Hepatocyte (in vitro differentiated cells): Measurements from ENCODE around the gene PIK3R5. TPM values are rescaled to one million over a fixed set of nuclear protein-coding genes. Genes with fewer than 3 reads are reported as not detected.
A peak's percentile ranks its signal among the peaks of the same experiment; 100 is the strongest.

Experiments used
- DNase-seq: peaks from one replicate; pipeline ENCODE4 v3.0.0-alpha.2; 2016; ENCODE audit warnings: low spot score
- H2AFZ ChIP-seq: fragments of 200-600 bp; sonication (generic); 2 replicates; pipeline ENCODE4 v1.6.0; 2016; ENCODE audit warnings: antibody characterized with exemption, mild to moderate bottlenecking
- H3K27ac ChIP-seq: fragments of 200-600 bp; sonication (generic); 2 replicates; pipeline ENCODE4 v1.5.1; 2016; ENCODE audit warnings: mild to moderate bottlenecking
- H3K27me3 ChIP-seq: fragments of 200-600 bp; sonication (generic); 2 replicates; pipeline ENCODE4 v1.6.1; 2016
- H3K36me3 ChIP-seq: fragments of 200-600 bp; sonication (generic); replicated peaks from 2 replicates; pipeline ENCODE4 v1.5.1; 2016; ENCODE audit warnings: low read depth; ENCODE audit not compliant: insufficient read depth
- H3K4me1 ChIP-seq: fragments of 200-600 bp; sonication (generic); 2 replicates; pipeline ENCODE4 v1.5.1; 2016; ENCODE audit warnings: mild to moderate bottlenecking, moderate library complexity; ENCODE audit not compliant: insufficient read depth
- H3K4me2 ChIP-seq: fragments of 200-600 bp; sonication (generic); 2 replicates; pipeline ENCODE4 v1.6.0; 2016
- H3K4me3 ChIP-seq: fragments of 200-600 bp; sonication (generic); 2 replicates; pipeline ENCODE4 v1.5.1; 2016; ENCODE audit warnings: mild to moderate bottlenecking
- H3K79me2 ChIP-seq: fragments of 200-600 bp; sonication (generic); 2 replicates; pipeline ENCODE4 v1.6.0; 2017; ENCODE audit warnings: mild to moderate bottlenecking
- H3K9me2 ChIP-seq: fragments of 200-600 bp; sonication (generic); replicated peaks from 2 replicates; pipeline ENCODE4 v1.6.0; 2017; ENCODE audit warnings: mild to moderate bottlenecking; ENCODE audit not compliant: insufficient read depth
- H3K9me3 ChIP-seq: fragments of 200-600 bp; sonication (generic); 2 replicates; pipeline ENCODE4 v1.5.1; 2016; ENCODE audit warnings: low read depth, mild to moderate bottlenecking
- H4K20me1 ChIP-seq: fragments of 200-600 bp; sonication (generic); 2 replicates; pipeline ENCODE4 v1.6.0; 2016; ENCODE audit warnings: mild to moderate bottlenecking; ENCODE audit not compliant: insufficient read depth, poor library complexity, severe bottlenecking
- EZH2 ChIP-seq: fragments of 200-600 bp; sonication (generic); IDR thresholded peaks from 2 replicates; pipeline ENCODE4 v1.6.1; 2016; ENCODE audit warnings: antibody characterized with exemption, mild to moderate bottlenecking, borderline replicate concordance
- EZH2phosphoT487 ChIP-seq: fragments of 200-600 bp; sonication (generic); IDR thresholded peaks from one replicate; pipeline ENCODE4 v1.6.1; 2018; ENCODE audit warnings: antibody characterized with exemption, mild to moderate bottlenecking, low read depth, moderate library complexity; ENCODE audit not compliant: unreplicated experiment, severe bottlenecking
- WGBS: methylation state at CpG from one replicate; pipeline ENCODE4 v1.1.6; 2016; ENCODE audit warnings: low lambda C conversion rate; ENCODE audit errors: missing lambda C conversion rate; 5-methylcytosine and 5-hydroxymethylcytosine counted together
- polyA plus RNA-seq: library from polyadenylated mRNA; unstranded; fragments of >200 nt; fragmentation: Nextera tagmentation; extraction: Ambion mirVana; gene quantifications from 2 replicates; pipeline ENCODE4 v1.2.1, GENCODE V29; 2016
- total RNA-seq: library from RNA; depleted of rRNA; stranded (reverse); fragments of >200 nt; gene quantifications from 2 replicates; pipeline ENCODE4 v1.2.3, GENCODE V29; 2014
- TF ChIP-seq, protein P1 (sequence below): fragments of 200-600 bp; sonication (generic); IDR thresholded peaks from 2 replicates; pipeline ENCODE4 v1.5.1; 2016; ENCODE audit warnings: antibody characterized with exemption, mild to moderate bottlenecking; ENCODE audit not compliant: poor library complexity

PIK3R5 gene, protein sequence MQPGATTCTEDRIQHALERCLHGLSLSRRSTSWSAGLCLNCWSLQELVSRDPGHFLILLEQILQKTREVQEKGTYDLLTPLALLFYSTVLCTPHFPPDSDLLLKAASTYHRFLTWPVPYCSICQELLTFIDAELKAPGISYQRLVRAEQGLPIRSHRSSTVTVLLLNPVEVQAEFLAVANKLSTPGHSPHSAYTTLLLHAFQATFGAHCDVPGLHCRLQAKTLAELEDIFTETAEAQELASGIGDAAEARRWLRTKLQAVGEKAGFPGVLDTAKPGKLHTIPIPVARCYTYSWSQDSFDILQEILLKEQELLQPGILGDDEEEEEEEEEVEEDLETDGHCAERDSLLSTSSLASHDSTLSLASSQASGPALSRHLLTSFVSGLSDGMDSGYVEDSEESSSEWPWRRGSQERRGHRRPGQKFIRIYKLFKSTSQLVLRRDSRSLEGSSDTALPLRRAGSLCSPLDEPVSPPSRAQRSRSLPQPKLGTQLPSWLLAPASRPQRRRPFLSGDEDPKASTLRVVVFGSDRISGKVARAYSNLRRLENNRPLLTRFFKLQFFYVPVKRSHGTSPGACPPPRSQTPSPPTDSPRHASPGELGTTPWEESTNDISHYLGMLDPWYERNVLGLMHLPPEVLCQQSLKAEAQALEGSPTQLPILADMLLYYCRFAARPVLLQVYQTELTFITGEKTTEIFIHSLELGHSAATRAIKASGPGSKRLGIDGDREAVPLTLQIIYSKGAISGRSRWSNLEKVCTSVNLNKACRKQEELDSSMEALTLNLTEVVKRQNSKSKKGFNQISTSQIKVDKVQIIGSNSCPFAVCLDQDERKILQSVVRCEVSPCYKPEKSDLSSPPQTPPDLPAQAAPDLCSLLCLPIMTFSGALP
- total RNA-seq, result 0.12 and 2.6 TPM in 2 replicates
- polyA plus RNA-seq, result not detected in 2 replicates

DNA sequence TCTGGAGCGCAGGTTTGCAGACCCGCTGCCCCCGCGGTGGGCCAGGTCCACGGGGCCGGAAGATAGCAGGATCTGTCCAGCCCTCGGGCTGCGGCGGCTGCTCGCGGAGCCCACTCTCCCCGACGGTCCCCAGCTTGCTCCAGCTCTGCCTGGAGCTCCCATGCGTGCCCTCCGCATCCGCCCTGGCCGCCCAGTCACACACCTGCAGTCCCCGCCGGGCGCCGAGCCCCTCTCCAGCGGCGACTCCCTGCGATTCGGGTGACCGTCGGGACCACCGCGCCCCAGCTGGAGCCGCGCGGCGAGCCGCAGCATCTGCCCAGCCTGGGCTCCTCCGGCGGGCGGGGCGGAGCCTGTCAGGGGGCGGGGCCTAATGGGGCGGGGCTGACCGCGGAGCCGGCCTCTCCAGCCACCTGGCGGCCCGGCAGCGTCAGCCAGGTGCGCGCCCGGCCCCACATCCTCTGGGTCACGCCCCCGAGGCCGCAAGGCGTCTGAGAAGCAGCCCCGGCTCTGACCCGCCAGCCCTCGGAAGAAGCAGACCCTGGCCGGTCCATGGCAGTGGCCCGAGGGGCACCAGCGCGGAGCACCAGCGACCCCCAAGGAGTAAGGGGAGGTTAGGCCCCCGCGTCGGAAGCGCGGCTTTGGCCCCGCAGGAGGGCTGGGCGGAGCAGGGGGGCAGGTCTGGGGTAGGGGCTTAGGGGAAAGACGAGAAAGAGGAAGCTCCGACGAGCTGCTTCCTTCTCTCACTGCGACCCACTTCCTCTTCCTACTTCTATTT is at the start of gene PIK3R5:
PIK3R5 (minus strand) TSS at position 314 of the 775 bp plus-strand sequence. CDS start 54,213 bp downstream, outside the sequence.
- TF ChIP-seq, protein P1, sequence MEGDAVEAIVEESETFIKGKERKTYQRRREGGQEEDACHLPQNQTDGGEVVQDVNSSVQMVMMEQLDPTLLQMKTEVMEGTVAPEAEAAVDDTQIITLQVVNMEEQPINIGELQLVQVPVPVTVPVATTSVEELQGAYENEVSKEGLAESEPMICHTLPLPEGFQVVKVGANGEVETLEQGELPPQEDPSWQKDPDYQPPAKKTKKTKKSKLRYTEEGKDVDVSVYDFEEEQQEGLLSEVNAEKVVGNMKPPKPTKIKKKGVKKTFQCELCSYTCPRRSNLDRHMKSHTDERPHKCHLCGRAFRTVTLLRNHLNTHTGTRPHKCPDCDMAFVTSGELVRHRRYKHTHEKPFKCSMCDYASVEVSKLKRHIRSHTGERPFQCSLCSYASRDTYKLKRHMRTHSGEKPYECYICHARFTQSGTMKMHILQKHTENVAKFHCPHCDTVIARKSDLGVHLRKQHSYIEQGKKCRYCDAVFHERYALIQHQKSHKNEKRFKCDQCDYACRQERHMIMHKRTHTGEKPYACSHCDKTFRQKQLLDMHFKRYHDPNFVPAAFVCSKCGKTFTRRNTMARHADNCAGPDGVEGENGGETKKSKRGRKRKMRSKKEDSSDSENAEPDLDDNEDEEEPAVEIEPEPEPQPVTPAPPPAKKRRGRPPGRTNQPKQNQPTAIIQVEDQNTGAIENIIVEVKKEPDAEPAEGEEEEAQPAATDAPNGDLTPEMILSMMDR, result no peak
- TF ChIP-seq EZH2, result peak; percentile 68
- Histone ChIP-seq H3K9me3 (no peaks in the 10 kb centered on the region), H3K4me2 (peak within 1 kb of the TSS; percentile 93), H3K27ac (no peak within 1 kb of the TSS), H4K20me1 (no peaks in the 10 kb centered on the region), H3K79me2 (no peaks in the 10 kb centered on the region), H3K9me2 (no peaks in the 10 kb centered on the region), H3K4me1 (no peaks in the 10 kb centered on the region), H3K4me3 (peak within 1 kb of the TSS; percentile 36), H2AFZ (peak within 1 kb of the TSS; percentile 78), H3K27me3 (peaks cover 66% of the 10 kb centered on the region), H3K36me3 (no peaks in the 10 kb centered on the region)
- DNase-seq, result peak; percentile 78
- WGBS, result 8% methylated on average over 40 of the region's 72 CpGs

DNA sequence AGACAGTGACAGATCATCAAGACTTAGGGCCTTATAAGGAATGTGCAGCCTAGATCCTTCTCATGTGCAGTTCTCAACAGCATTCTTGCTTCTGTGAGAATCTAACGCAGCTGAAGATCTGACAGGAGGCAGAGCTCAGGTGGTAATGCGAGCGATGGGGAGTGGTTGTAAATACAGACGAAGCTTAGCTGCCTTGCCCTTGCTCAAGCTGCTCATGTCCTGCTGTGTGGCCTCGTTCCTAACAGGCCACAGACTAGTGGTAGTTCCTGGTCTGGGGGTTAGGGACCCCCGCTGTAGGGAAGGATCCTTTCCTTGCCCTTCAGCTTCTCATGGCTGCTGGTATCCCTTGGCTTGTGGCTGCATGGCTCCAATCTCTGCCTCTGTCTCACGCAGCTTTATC is 45.5 kb upstream of the PIK3R5 start:
- Histone ChIP-seq H3K27me3 (peaks cover 69% of the 10 kb centered on the region), H3K9me3 (no peaks in the 10 kb centered on the region), H3K4me1 (no peaks in the 10 kb centered on the region), H3K4me2 (no peak overlapping the region), H4K20me1 (no peaks in the 10 kb centered on the region), H3K4me3 (no peak overlapping the region), H2AFZ (no peak overlapping the region), H3K36me3 (no peaks in the 10 kb centered on the region), H3K27ac (no peak overlapping the region), H3K79me2 (no peaks in the 10 kb centered on the region), H3K9me2 (no peaks in the 10 kb centered on the region)
- WGBS, result 81% methylated on average over 7 of the region's 7 CpGs
- DNase-seq, result no peak
- TF ChIP-seq, protein P1, result no peak
- TF ChIP-seq EZH2, result no peak

DNA sequence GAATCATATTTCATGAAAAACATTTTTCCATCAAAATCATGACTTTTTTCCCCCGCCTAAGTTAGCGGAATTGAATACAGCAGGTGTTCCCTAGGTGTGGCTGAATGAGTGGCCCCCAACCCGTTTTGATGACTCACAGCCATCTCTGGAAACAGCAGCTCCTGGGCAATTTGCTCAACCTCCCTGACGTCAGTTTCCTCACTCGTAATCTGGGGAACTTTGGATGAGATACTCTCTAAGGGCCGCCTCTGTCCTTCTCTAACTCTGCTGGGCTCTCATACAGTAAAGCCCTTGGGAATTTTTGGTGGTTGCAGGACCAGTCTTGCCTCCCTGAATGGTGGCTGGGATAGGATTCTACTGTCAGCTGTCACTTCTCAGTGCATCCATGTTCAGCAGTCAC is 44.2 kb upstream of the PIK3R5 start:
- H3K79me2 ChIP-seq, result no peaks in the 10 kb centered on the region
- DNase-seq, result no peak
- no peak overlapping the region for H3K4me2 ChIP-seq
- peaks cover 80% of the 10 kb centered on the region for H3K27me3 ChIP-seq
- H3K27ac ChIP-seq, result no peak overlapping the region
- no peaks in the 10 kb centered on the region for H3K9me2 ChIP-seq
- no peaks in the 10 kb centered on the region for H3K36me3 ChIP-seq
- H3K9me3 ChIP-seq, result no peaks in the 10 kb centered on the region
- no peak overlapping the region for H2AFZ ChIP-seq
- no peaks in the 10 kb centered on the region for H3K4me1 ChIP-seq
- no peaks in the 10 kb centered on the region for H4K20me1 ChIP-seq
- TF ChIP-seq, protein P1, result no peak
- TF ChIP-seq EZH2, result no peak
- no peak for TF ChIP-seq EZH2phosphoT487
- H3K4me3 ChIP-seq, result no peak overlapping the region
- 56% methylated on average over 6 of the region's 6 CpGs for WGBS
